Measurements from ENCODE around the gene FXYD6.

DNA sequence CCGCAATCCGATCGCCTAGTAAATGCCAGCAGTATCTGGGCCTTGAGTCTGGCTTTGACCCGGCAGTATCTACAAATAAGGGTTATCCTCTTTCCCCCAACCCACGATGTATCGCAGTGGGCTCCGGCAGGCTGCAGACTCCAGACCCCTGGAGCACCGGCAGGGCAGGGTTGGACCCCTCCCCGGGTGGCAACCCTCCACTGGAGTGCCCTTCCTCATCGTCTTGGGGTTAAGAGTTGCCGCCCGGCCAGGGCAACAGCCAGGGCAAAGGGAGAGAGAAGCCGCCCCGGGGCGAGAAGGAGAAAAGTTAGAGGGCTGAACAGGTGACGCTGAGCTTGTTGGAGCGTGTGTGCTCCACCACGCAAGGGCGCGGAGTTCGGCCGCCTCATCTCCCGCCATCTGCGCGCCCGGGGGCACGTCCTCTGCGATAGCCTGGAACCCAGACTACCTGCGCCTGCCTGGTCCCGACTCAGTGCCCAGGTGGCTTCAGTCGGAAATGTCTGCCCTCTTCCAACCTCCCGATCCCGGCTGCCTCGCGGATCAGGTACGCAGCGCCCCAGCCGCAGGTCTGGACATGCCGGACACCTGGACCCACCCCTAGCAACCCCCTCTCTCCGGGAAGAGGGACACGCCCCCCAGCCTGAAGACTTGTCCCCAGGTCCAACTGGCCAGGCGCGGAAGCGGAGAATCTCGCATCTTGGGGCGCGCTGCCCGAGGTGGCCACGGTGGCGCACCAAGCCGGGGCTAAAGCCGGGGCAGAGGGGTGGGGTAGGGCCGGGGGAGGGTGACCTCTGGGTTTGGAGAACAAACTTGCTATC, 80.6 kb downstream of the FXYD6 start:
- TF ChIP-seq, protein P1, sequence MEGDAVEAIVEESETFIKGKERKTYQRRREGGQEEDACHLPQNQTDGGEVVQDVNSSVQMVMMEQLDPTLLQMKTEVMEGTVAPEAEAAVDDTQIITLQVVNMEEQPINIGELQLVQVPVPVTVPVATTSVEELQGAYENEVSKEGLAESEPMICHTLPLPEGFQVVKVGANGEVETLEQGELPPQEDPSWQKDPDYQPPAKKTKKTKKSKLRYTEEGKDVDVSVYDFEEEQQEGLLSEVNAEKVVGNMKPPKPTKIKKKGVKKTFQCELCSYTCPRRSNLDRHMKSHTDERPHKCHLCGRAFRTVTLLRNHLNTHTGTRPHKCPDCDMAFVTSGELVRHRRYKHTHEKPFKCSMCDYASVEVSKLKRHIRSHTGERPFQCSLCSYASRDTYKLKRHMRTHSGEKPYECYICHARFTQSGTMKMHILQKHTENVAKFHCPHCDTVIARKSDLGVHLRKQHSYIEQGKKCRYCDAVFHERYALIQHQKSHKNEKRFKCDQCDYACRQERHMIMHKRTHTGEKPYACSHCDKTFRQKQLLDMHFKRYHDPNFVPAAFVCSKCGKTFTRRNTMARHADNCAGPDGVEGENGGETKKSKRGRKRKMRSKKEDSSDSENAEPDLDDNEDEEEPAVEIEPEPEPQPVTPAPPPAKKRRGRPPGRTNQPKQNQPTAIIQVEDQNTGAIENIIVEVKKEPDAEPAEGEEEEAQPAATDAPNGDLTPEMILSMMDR (conservative IDR thresholded peaks at IDR 0.05; ENCODE audit: low read depth, low read length) = no peak
- no peak for TF ChIP-seq EZH2 (IDR thresholded peaks at IDR 0.05; ENCODE audit: low read length, unreplicated experiment)
